Measurements from ENCODE around the gene HSBP1L1. TPM values are rescaled to one million over a fixed set of nuclear protein-coding genes. Genes with fewer than 3 reads are reported as not detected.
A peak's percentile ranks its signal among the peaks of the same experiment; 100 is the strongest.

HSBP1L1 gene
- total RNA-seq, 1 experiment from 2014 or later, result 41.4 TPM

DNA sequence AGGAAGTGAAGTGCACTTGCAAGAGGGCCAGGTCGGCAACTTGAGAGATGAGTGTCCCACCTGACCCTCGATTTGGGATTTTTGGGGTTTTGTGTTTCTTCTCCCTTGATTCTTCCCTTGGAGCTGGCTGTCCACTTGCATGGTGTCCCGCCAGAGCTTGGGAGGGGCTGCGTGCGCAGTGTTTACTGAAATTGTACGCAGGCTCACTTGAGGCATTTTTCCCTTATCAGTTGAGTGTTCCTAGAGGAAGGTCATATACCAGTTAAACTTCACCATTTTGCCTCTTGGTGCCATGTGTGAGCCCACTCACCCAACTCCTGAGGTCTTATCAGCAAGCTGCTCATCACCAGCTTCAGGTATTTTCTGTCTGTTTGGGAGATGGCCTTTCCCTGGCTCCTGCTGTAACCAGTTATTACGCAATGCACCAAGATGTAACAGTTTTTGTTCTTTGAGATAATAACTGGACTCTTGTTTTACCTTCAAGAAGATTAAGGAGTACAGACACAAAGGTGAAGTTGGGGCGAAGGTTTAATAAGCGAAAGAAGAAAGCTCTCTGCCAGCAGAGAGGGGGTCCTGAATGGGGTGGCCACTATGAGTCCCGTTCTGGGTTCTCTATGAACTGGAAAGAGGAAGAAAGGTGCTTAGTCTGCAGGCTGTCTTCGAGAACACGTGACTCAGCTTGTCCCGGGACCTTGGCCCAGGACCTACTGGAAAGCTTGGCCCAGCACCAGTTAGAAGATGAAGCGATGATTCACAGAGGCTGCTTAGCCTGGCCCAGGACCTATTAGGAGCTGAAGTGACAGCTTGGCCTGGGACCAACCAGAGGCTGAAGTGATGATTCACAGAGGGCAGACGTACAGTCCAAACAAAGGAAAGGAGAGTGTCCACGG, 45.5 kb downstream of the HSBP1L1 start (continued):
- TF ChIP-seq REST (IDR thresholded peaks at IDR 0.05; ENCODE audit: low read depth) (no peak), SRF (IDR thresholded peaks at IDR 0.05; ENCODE audit: low read depth) (no peak), SIN3A (IDR thresholded peaks at IDR 0.05; ENCODE audit: low read depth) (peak; percentile 46; the same call in 1 of the 2 replicates), CBX3 (IDR thresholded peaks at IDR 0.05; ENCODE audit: low read depth) (no peak), RAD21 (IDR thresholded peaks at IDR 0.05; ENCODE audit: low read depth) (no peak), ELF1 (IDR thresholded peaks at IDR 0.05; ENCODE audit: borderline replicate concordance, low read depth) (no peak), EZH2 (IDR thresholded peaks at IDR 0.05) (no peak), EZH2phosphoT487 (IDR thresholded peaks at IDR 0.05; ENCODE audit: borderline replicate concordance) (no peak), SP1 (IDR thresholded peaks at IDR 0.05; ENCODE audit: low read depth) (peak; percentile 35; the same call in 1 of the 2 replicates), TCF7L2 (IDR thresholded peaks at IDR 0.05; ENCODE audit: borderline replicate concordance, extremely low read depth, insufficient read depth, insufficient read length) (no peak), POLR2AphosphoS5 (IDR thresholded peaks at IDR 0.05; ENCODE audit: low read depth, low read length) (peak; percentile 40; the same call in 1 of the 2 replicates), POLR2A (IDR thresholded peaks at IDR 0.05; ENCODE audit: borderline replicate concordance, extremely low read depth, insufficient read depth, insufficient read length) (no peak), JUND (IDR thresholded peaks at IDR 0.05) (peak; percentile 60)
- TF ChIP-seq, protein P1, sequence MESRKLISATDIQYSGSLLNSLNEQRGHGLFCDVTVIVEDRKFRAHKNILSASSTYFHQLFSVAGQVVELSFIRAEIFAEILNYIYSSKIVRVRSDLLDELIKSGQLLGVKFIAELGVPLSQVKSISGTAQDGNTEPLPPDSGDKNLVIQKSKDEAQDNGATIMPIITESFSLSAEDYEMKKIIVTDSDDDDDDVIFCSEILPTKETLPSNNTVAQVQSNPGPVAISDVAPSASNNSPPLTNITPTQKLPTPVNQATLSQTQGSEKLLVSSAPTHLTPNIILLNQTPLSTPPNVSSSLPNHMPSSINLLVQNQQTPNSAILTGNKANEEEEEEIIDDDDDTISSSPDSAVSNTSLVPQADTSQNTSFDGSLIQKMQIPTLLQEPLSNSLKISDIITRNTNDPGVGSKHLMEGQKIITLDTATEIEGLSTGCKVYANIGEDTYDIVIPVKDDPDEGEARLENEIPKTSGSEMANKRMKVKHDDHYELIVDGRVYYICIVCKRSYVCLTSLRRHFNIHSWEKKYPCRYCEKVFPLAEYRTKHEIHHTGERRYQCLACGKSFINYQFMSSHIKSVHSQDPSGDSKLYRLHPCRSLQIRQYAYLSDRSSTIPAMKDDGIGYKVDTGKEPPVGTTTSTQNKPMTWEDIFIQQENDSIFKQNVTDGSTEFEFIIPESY (IDR thresholded peaks at IDR 0.05; ENCODE audit: extremely low read depth, insufficient replicate concordance, low read length), result no peak
